ENCODE data around the gene BBLN.
"Not testable (repeated sequence)": the region's sequence is repeated elsewhere in the genome, so short reads cannot be mapped to it uniquely, and the experiment has no call there.

BBLN gene

GRCh38 chr9:128125580-128126354, 34.3 kb upstream of the BBLN start:
- DNase-seq (ENCODE audit: low read depth, low spot score), result no peak
- peaks cover 9% of the 10 kb centered on the region; the same call in 1 of the 2 replicates for H3K9me3 ChIP-seq (ENCODE audit: insufficient read depth, low read length)
- H3K4me3 ChIP-seq (ENCODE audit: insufficient read length, low read depth), result peak overlapping the region; percentile 15
- peaks cover 53% of the 10 kb centered on the region for H3K36me3 ChIP-seq (ENCODE audit: insufficient read depth, insufficient read length, low read length)
- H3K27me3 ChIP-seq (ENCODE audit: insufficient read depth, insufficient read length), result peaks cover 13% of the 10 kb centered on the region
- peak overlapping the region; percentile 17 for H3K9ac ChIP-seq (ENCODE audit: insufficient read length, low read depth)
- peaks cover 20% of the 10 kb centered on the region for H3K4me1 ChIP-seq (ENCODE audit: insufficient read depth, insufficient read length)
- TF ChIP-seq ZNF274 (IDR thresholded peaks at IDR 0.05; ENCODE audit: low read depth, low read length), result no peak
- TF ChIP-seq SUZ12 (IDR thresholded peaks at IDR 0.05; ENCODE audit: extremely low read depth, insufficient read depth, insufficient read length), result no peak
- TF ChIP-seq YY1 (IDR thresholded peaks at IDR 0.05; ENCODE audit: insufficient read depth, insufficient read length), result no peak

GRCh38 chr9:128127568-128127989, 32.5 kb upstream of the BBLN start, which contains the start of gene PTGES2:
Gene PTGES2, minus strand, starts transcription at chr9:128127729. Its CDS starts 12 bp downstream, at chr9:128127717.
- peak; percentile 58 for DNase-seq (ENCODE audit: low read depth, low spot score)
- peak within 1 kb of the TSS; percentile 98 for H3K9ac ChIP-seq (ENCODE audit: insufficient read length, low read depth)
- peaks cover 37% of the 10 kb centered on the region for H3K36me3 ChIP-seq (ENCODE audit: insufficient read depth, insufficient read length, low read length)
- H3K27me3 ChIP-seq (ENCODE audit: insufficient read depth, insufficient read length), result peaks cover 13% of the 10 kb centered on the region
- H3K4me1 ChIP-seq (ENCODE audit: insufficient read depth, insufficient read length), result peaks cover 20% of the 10 kb centered on the region
- peaks cover 9% of the 10 kb centered on the region; the same call in 1 of the 2 replicates for H3K9me3 ChIP-seq (ENCODE audit: insufficient read depth, low read length)
- TF ChIP-seq ZNF274 (IDR thresholded peaks at IDR 0.05; ENCODE audit: low read depth, low read length) (no peak), SUZ12 (IDR thresholded peaks at IDR 0.05; ENCODE audit: extremely low read depth, insufficient read depth, insufficient read length) (no peak), YY1 (IDR thresholded peaks at IDR 0.05; ENCODE audit: insufficient read depth, insufficient read length) (no peak)
- peak within 1 kb of the TSS; percentile 94 for H3K4me3 ChIP-seq (ENCODE audit: insufficient read length, low read depth)

GRCh38 chr9:128127990-128128835, 31.9 kb upstream of the BBLN start:
- TF ChIP-seq YY1 (IDR thresholded peaks at IDR 0.05; ENCODE audit: insufficient read depth, insufficient read length) (no peak), SUZ12 (IDR thresholded peaks at IDR 0.05; ENCODE audit: extremely low read depth, insufficient read depth, insufficient read length) (no peak), ZNF274 (IDR thresholded peaks at IDR 0.05; ENCODE audit: low read depth, low read length) (no peak)
- Histone ChIP-seq H3K36me3 (ENCODE audit: insufficient read depth, insufficient read length, low read length) (peaks cover 30% of the 10 kb centered on the region), H3K9me3 (ENCODE audit: insufficient read depth, low read length) (peaks cover 11% of the 10 kb centered on the region; the same call in 1 of the 2 replicates), H3K9ac (ENCODE audit: insufficient read length, low read depth) (peak overlapping the region; percentile 98), H3K27me3 (ENCODE audit: insufficient read depth, insufficient read length) (peaks cover 15% of the 10 kb centered on the region), H3K4me3 (ENCODE audit: insufficient read length, low read depth) (peak overlapping the region; percentile 94), H3K4me1 (ENCODE audit: insufficient read depth, insufficient read length) (peaks cover 20% of the 10 kb centered on the region)
- DNase-seq (ENCODE audit: low read depth, low spot score), result peak; percentile 83

GRCh38 chr9:128128836-128129590, 31.1 kb upstream of the BBLN start:
- Histone ChIP-seq H3K9me3 (ENCODE audit: insufficient read depth, low read length) (peaks cover 19% of the 10 kb centered on the region), H3K4me1 (ENCODE audit: insufficient read depth, insufficient read length) (peaks cover 20% of the 10 kb centered on the region), H3K36me3 (ENCODE audit: insufficient read depth, insufficient read length, low read length) (peaks cover 22% of the 10 kb centered on the region), H3K4me3 (ENCODE audit: insufficient read length, low read depth) (peak overlapping the region; percentile 94), H3K9ac (ENCODE audit: insufficient read length, low read depth) (peak overlapping the region; percentile 98), H3K27me3 (ENCODE audit: insufficient read depth, insufficient read length) (peaks cover 16% of the 10 kb centered on the region)
- no peak for TF ChIP-seq SUZ12 (IDR thresholded peaks at IDR 0.05; ENCODE audit: extremely low read depth, insufficient read depth, insufficient read length)
- no peak for TF ChIP-seq ZNF274 (IDR thresholded peaks at IDR 0.05; ENCODE audit: low read depth, low read length)
- TF ChIP-seq YY1 (IDR thresholded peaks at IDR 0.05; ENCODE audit: insufficient read depth, insufficient read length), result no peak
- DNase-seq (ENCODE audit: low read depth, low spot score), result no peak

GRCh38 chr9:128129976-128130590, 30.0 kb upstream of the BBLN start:
- not testable (repeated sequence) for H3K4me3 ChIP-seq (ENCODE audit: insufficient read length, low read depth); DNase-seq (ENCODE audit: low read depth, low spot score); H3K9ac ChIP-seq (ENCODE audit: insufficient read length, low read depth)
- H3K27me3 ChIP-seq (ENCODE audit: insufficient read depth, insufficient read length), result peaks cover 16% of the 10 kb centered on the region
- peaks cover 19% of the 10 kb centered on the region for H3K9me3 ChIP-seq (ENCODE audit: insufficient read depth, low read length)
- H3K4me1 ChIP-seq (ENCODE audit: insufficient read depth, insufficient read length), result peaks cover 13% of the 10 kb centered on the region
- H3K36me3 ChIP-seq (ENCODE audit: insufficient read depth, insufficient read length, low read length), result peaks cover 12% of the 10 kb centered on the region

GRCh38 chr9:128130651-128131050, 29.4 kb upstream of the BBLN start:
- not testable (repeated sequence) for H3K4me3 ChIP-seq (ENCODE audit: insufficient read length, low read depth); DNase-seq (ENCODE audit: low read depth, low spot score); H3K36me3 ChIP-seq (ENCODE audit: insufficient read depth, insufficient read length, low read length); H3K9ac ChIP-seq (ENCODE audit: insufficient read length, low read depth)
- H3K27me3 ChIP-seq (ENCODE audit: insufficient read depth, insufficient read length), result peaks cover 16% of the 10 kb centered on the region
- peaks cover 19% of the 10 kb centered on the region for H3K9me3 ChIP-seq (ENCODE audit: insufficient read depth, low read length)
- peaks cover 11% of the 10 kb centered on the region for H3K4me1 ChIP-seq (ENCODE audit: insufficient read depth, insufficient read length)

GRCh38 chr9:128131346-128131745, 28.7 kb upstream of the BBLN start:
- not testable (repeated sequence) for DNase-seq (ENCODE audit: low read depth, low spot score)
- peaks cover 19% of the 10 kb centered on the region for H3K9me3 ChIP-seq (ENCODE audit: insufficient read depth, low read length)

GRCh38 chr9:128132139-128132538, 27.9 kb upstream of the BBLN start:
- H3K9ac ChIP-seq (ENCODE audit: insufficient read length, low read depth); H3K4me3 ChIP-seq (ENCODE audit: insufficient read length, low read depth); DNase-seq (ENCODE audit: low read depth, low spot score); H3K4me1 ChIP-seq (ENCODE audit: insufficient read depth, insufficient read length); H3K36me3 ChIP-seq (ENCODE audit: insufficient read depth, insufficient read length, low read length): not testable (repeated sequence)
- H3K27me3 ChIP-seq (ENCODE audit: insufficient read depth, insufficient read length), result peaks cover 16% of the 10 kb centered on the region
- H3K9me3 ChIP-seq (ENCODE audit: insufficient read depth, low read length), result peaks cover 19% of the 10 kb centered on the region

More at GRCh38 chr9:128131346-128131745, 28.7 kb upstream of the BBLN start:
- not testable (repeated sequence) for H3K36me3 ChIP-seq (ENCODE audit: insufficient read depth, insufficient read length, low read length); H3K9ac ChIP-seq (ENCODE audit: insufficient read length, low read depth); H3K4me3 ChIP-seq (ENCODE audit: insufficient read length, low read depth); H3K4me1 ChIP-seq (ENCODE audit: insufficient read depth, insufficient read length)
- peaks cover 16% of the 10 kb centered on the region for H3K27me3 ChIP-seq (ENCODE audit: insufficient read depth, insufficient read length)

- H3K4me3 ChIP-seq (ENCODE audit: insufficient read length, low read depth); H3K9me3 ChIP-seq (ENCODE audit: insufficient read depth, low read length); H3K36me3 ChIP-seq (ENCODE audit: insufficient read depth, insufficient read length, low read length); H3K9ac ChIP-seq (ENCODE audit: insufficient read length, low read depth); H3K27me3 ChIP-seq (ENCODE audit: insufficient read depth, insufficient read length); DNase-seq (ENCODE audit: low read depth, low spot score); H3K4me1 ChIP-seq (ENCODE audit: insufficient read depth, insufficient read length): not testable (repeated sequence)
Measured at GRCh38 chr9:128135561-128135960, 24.5 kb upstream of the BBLN start.
